GM18858 (cell line): ENCODE data around the gene GMNN.

ENCODE experiments used
- ATAC-seq: cut with Tn5 transposase; IDR thresholded peaks from one replicate; pipeline ENCODE4 v1.9.1; 2021; ENCODE audit not compliant: unreplicated experiment

GMNN gene

DNA sequence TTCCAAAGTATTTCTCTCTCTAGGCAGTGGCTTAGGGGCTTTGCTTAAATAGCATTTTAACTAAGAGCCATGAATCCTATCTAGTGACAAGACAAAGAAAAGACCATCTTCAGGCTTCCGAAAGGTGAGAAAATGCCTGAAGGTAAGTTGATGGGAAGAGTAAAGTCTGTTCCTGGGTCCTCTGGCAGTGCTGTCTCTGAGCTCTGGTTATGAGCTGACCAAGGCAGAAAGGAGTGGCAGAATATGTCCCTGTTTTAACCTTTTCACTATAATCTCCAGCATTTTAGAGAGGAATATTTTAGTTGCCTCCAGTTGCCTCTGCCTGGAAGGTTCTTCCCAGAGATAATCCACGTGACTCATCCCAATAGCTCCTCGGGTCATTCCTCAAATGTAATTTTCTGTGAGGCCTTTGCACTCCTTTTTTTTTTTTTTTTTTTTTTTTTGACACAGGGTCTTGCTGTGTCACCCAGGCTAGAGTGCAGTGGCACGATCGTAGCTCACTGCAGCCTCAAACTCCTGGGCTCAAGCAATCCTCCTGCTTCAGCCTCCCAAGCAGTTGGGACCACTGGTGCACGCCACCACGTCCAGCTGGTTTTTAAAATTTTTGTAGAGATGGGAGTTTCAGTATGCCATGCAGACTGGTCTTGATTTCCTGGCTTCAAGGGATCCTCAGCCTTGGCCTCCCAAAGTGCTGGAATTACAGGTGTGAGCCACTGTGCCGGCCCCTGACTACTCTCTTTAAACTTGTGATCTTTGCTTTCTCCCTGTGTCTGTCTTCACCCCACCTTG lies 27.7 kb downstream of the GMNN start:
- no peak for ATAC-seq

DNA sequence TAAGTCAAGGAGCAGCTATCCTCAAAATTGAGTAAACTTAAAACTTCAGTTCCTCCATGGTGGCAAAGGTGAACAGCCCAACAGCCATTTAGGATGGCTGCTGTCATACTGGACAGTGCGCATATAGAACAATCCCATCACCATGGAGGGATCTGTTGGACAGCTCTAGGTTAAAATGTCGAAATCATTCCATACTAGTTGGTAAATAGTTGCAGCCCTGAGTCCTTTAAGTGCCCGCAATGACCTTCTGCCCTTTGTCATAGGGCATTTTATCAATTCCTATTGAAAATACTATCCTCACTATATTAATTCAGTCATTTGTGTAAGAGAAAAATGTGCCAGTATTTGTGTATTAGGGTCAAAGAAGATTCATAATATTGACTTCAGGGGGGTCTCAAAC lies 32.8 kb downstream of the GMNN start:
- no peak for ATAC-seq

DNA sequence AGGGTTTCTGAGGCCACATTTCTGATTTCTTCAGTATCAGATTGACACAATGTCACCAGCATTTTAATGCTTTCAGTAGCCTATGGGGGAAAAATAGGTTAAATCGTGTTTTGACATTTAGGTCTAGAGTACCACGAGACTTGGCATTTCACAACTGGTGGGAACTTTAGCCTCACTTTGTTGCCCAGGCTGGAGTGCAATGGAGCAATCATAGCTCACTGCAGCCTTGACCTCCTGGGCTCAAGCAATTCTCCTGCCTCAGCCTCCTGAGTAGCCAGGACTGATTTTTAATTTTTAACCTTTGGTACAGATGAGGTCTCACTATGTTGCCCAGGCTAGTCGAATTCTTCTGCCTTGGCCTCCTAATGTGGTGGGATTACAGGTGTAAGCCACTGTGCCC lies 35.0 kb downstream of the GMNN start:
- no peak for ATAC-seq

DNA sequence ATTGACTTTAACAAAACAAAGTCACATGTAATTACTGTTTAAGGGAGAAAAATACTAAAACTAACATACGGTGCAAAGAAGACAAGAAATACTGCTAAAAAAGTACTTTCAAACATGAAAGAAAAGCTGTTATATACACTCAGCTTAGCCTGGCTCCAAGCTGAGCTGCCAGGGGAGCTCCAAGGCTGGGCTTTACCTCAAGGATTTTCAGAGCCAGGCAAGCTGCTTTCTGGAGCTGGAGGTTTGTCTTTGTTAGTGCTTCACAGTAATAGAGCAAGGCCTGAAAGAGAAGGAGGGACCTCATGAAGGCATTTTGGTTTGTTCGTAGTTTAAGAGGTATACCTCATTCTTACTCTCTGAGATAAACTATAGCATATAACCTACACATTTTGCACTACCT lies 43.6 kb downstream of the GMNN start:
- ATAC-seq, result no peak

DNA sequence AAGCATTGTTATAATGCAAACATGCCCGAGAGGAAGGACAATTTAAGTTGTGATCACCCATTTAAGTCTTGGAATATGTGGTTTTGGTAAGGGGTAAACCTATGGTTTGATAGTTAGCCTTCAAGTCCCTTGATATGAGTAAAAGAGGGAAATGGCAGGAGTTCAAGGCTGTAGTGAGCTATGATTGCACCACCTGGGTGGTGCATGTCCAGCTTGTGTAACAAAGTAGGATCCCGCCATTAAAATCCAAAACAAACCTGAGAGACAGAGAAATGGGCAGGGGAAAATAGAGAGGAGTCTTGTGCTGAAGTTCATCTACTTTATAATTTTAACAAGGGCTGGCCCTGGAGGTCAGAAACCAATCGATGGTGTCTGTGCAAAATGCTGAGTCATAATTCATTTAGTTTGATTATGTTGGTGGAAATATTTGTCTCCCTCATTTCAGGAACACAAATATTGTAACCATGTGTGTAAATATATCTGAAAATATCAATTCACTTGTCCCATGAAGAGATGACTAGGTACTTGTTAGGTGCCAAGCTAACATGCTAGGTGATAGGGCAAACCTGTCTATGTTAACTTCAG lies 47.2 kb downstream of the GMNN start:
- no peak for ATAC-seq

- ATAC-seq, result no peak
Measured at GRCh38 chr6:24822696-24823095, 48.0 kb downstream of the GMNN start.

GRCh38 chr6:24823185-24823584 lies 48.4 kb downstream of the GMNN start:
- ATAC-seq, result no peak

- ATAC-seq, result no peak
Measured at GRCh38 chr6:24824142-24824938, 49.6 kb downstream of the GMNN start.

- no peak for ATAC-seq
Measured at GRCh38 chr6:24825130-24825630, 50.4 kb downstream of the GMNN start.

DNA sequence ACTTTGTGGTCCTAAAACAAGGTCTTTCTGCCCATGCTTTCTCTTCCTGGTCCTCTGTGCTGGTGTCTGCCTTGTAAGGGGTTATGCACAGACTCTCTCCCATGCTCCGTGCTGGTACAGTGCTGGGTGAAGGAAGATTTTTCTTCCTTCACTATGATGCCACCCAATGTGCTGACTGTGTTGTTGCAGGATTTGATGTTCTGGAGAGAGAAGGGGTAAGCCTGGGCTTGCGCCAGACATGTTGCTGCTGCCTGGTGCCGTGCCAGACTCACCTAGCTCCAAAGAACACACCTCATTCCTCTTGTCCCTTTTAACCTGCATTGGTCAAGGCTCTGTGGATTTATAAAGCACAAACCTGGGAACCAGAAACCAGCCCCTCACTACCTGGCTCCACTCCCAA lies 52.4 kb downstream of the GMNN start:
- ATAC-seq, result no peak

DNA sequence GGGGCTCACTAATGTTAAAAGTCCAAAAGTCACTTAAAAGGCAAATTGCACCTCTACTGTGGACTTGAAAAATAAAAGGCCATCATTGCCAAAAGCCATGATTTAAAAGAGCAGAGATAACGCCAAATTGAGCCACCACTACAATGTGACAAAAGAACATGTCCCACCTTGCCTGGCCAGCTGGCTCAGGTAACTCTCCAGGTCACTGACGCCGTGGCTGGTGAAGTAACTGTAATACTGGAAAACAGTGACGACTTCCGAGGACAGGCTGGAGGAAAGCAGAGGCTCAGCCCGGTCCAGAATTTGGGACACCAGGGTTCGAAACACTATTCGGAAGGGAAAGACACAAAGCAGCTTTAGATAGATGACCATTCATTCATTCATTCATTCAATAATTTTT lies 53.2 kb downstream of the GMNN start:
- ATAC-seq, result no peak

GRCh38 chr6:24829657-24830056 lies 54.9 kb downstream of the GMNN start:
- no peak for ATAC-seq

- no peak for ATAC-seq
Measured at GRCh38 chr6:24831771-24832716, 57.3 kb downstream of the GMNN start.

GRCh38 chr6:24832794-24833193 lies 58.1 kb downstream of the GMNN start:
- no peak for ATAC-seq

DNA sequence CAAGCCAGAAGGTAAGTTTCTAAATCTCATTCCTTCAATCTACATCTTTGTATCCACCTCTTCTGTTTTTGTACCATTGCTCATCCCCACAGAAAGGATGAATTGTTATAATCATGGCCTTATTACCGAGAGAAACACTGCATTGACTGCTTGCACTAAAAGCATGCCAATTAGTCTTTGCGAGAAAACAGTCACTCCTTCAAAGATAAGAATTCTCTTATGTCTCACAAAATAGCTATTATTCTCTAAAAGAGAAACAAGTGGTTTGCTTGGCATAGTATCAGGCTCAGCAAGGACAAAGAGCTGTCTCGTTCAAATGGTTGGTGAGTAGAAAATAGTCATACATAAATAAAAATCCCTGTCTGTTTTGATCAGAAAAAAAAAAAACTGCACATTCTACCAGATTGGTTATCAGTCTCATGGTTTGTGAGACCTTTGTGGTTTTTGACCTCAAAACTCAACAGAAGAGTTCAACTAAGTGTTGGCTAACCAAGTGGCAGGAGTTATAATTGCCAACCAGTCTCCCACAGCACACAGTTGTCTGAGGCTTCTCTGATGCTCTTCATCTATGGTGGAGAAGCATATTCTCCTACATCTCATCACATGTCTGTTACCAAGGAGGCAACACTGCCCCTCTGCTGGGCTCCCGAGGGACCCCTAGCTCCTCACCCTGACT lies 59.1 kb downstream of the GMNN start:
- ATAC-seq, result no peak
